ENCODE results near the gene SMIM41. TPM values are rescaled to one million over a fixed set of nuclear protein-coding genes. Genes with fewer than 3 reads are reported as not detected.

The SMIM41 gene
- total RNA-seq, 1 donor from 2014 or later, result 0.16 TPM

- TF ChIP-seq CTCF (IDR thresholded peaks at IDR 0.05; ENCODE audit: unreplicated experiment), result no peak
- Mint-ChIP-seq H3K36me3 (peaks cover 2% of the 10 kb centered on the region), H3K4me1 (peaks cover 8% of the 10 kb centered on the region), H3K9me3 (no peaks in the 10 kb centered on the region), H3K27ac (no peak overlapping the region), H3K4me3 (no peak overlapping the region), H3K27me3 (ENCODE audit: low read depth) (peaks cover 8% of the 10 kb centered on the region)
- no peak for DNase-seq (ENCODE audit: low spot score in 2 of 2, unreplicated experiment in 2 of 2)
Measured at GRCh38 chr12:52055731-52056711, 23.5 kb upstream of the SMIM41 start.

GRCh38 chr12:52056801-52057637 lies 22.5 kb upstream of the SMIM41 start:
- peaks cover 2% of the 10 kb centered on the region for H3K4me1 Mint-ChIP-seq
- peaks cover 3% of the 10 kb centered on the region for H3K27me3 Mint-ChIP-seq (ENCODE audit: low read depth)
- TF ChIP-seq CTCF (IDR thresholded peaks at IDR 0.05; ENCODE audit: unreplicated experiment), result no peak
- H3K4me3 Mint-ChIP-seq, result no peak overlapping the region
- H3K36me3 Mint-ChIP-seq, result peaks cover 2% of the 10 kb centered on the region
- no peaks in the 10 kb centered on the region for H3K9me3 Mint-ChIP-seq
- no peak overlapping the region for H3K27ac Mint-ChIP-seq
- DNase-seq (ENCODE audit: low spot score in 2 of 2, unreplicated experiment in 2 of 2), result no peak

DNA sequence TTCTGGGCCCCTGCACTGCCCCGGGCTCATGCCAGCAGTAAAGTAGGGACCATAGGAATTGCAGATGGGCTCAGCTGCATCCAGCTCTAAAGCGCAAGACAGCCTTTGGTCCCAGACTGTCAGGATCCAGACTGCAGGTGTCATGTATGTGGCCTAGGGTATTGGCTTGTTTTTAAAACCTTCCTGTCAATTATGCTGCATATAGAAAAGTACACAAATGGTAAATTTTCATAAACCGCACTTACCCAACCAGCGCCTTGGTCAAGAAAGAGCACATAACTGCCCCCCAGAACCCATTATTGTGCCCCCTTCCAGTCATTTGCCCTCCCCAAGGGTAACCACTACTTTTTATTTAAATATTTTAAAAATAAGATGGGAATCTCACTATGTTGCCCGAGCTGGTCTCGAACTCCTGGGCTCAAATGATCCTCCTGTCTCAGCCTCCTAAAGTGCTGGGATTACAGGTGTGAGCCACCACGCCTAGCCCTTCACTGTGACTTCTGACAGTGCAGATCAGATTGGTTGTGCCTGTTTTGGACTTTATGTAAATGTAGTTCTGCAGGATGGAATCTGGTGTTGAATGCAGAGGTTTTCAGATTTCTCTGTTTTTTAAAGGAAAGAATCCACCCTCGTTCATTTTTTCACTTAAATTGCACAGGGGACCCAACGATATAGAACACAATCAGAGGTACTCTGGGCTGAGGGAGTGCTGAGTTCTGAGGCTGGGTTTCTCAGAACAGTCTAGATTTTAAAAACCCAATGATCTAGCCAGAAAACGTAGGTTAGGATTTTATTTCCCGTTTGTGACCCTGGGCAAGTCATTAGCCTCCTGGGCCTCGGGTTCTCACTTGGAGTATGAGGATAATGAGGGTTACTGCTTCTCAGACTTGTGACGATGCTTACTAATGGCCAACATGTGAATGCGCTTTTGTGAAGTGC lies 21.6 kb upstream of the SMIM41 start:
- Mint-ChIP-seq H3K36me3 (peaks cover 2% of the 10 kb centered on the region), H3K4me3 (no peak overlapping the region), H3K27ac (no peak overlapping the region), H3K4me1 (no peaks in the 10 kb centered on the region), H3K9me3 (no peaks in the 10 kb centered on the region), H3K27me3 (ENCODE audit: low read depth) (peaks cover 2% of the 10 kb centered on the region)
- no peak for DNase-seq (ENCODE audit: low spot score in 2 of 2, unreplicated experiment in 2 of 2)
- TF ChIP-seq CTCF (IDR thresholded peaks at IDR 0.05; ENCODE audit: unreplicated experiment), result no peak

GRCh38 chr12:52058631-52059361 lies 20.7 kb upstream of the SMIM41 start:
- no peak overlapping the region for H3K27ac Mint-ChIP-seq
- H3K9me3 Mint-ChIP-seq, result no peaks in the 10 kb centered on the region
- DNase-seq (ENCODE audit: low spot score in 2 of 2, unreplicated experiment in 2 of 2), result no peak

More at GRCh38 chr12:52058631-52059361, 20.7 kb upstream of the SMIM41 start:
- H3K4me3 Mint-ChIP-seq, result no peak overlapping the region
- no peak for TF ChIP-seq CTCF (IDR thresholded peaks at IDR 0.05; ENCODE audit: unreplicated experiment)
- H3K27me3 Mint-ChIP-seq (ENCODE audit: low read depth), result peaks cover 4% of the 10 kb centered on the region
- no peaks in the 10 kb centered on the region for H3K4me1 Mint-ChIP-seq
- peaks cover 2% of the 10 kb centered on the region for H3K36me3 Mint-ChIP-seq

Data from mesothelial cell of epicardium (in vitro differentiated cells).